A549 (cell line): ENCODE data around the gene GPD2.

ENCODE experiments used
- BCL3 ChIP-seq: fragments of >200 bp; sonication (Bioruptor Twin); formaldehyde crosslinking; IDR thresholded peaks from 3 replicates; pipeline ENCODE4 v1.6.1; 2016
- CTCF ChIP-seq: fragments of >200 bp; sonication (Bioruptor Twin); formaldehyde crosslinking; IDR thresholded peaks from 3 replicates; pipeline ENCODE4 v1.5.1; 2016
- E2F6 ChIP-seq: IDR thresholded peaks from 2 replicates; pipeline ENCODE4 v1.6.1; 2012; ENCODE audit warnings: low read depth, borderline replicate concordance
- EHMT2 ChIP-seq: fragments of 200-600 bp; sonication (generic); IDR thresholded peaks from 2 replicates; pipeline ENCODE4 v1.6.1; 2016; ENCODE audit warnings: antibody characterized with exemption, low read depth, mild to moderate bottlenecking, moderate library complexity
- EP300 ChIP-seq, 2 experiments: fragments of >200 bp; sonication (Bioruptor Twin); formaldehyde crosslinking; IDR thresholded peaks; 2 replicates in 1 of 2; 3 replicates in 1 of 2; pipeline ENCODE4 v1.6.1; 2016 to 2017
- KDM1A ChIP-seq: fragments of 200-600 bp; sonication (generic); IDR thresholded peaks from 2 replicates; pipeline ENCODE4 v1.6.1; 2016; ENCODE audit warnings: low read depth, mild to moderate bottlenecking
- KDM5A ChIP-seq: fragments of 200-600 bp; sonication (generic); IDR thresholded peaks from 2 replicates; pipeline ENCODE4 v1.6.1; 2016; ENCODE audit warnings: antibody characterized with exemption, mild to moderate bottlenecking
- RNF2 ChIP-seq: fragments of 200-600 bp; sonication (generic); IDR thresholded peaks from 2 replicates; pipeline ENCODE4 v1.6.1; 2016; ENCODE audit warnings: low read depth, mild to moderate bottlenecking, antibody characterized with exemption, moderate library complexity, borderline replicate concordance
- SREBF2 ChIP-seq: fragments of 450-650 bp; IDR thresholded peaks from 2 replicates; pipeline ENCODE4 v1.6.1; 2014; ENCODE audit warnings: mild to moderate bottlenecking, moderate library complexity
- ZFP36 ChIP-seq: fragments of 450-650 bp; IDR thresholded peaks from 2 replicates; pipeline ENCODE4 v1.6.1; 2014; ENCODE audit warnings: borderline replicate concordance; ENCODE audit not compliant: partially characterized antibody
- ZSCAN20 ChIP-seq: fragments of 250-450 bp; sonication (Bioruptor Pico); IDR thresholded peaks from 2 replicates; pipeline ENCODE4 v1.8.0; 2022; ENCODE audit warnings: mild to moderate bottlenecking, moderate library complexity

- no peak for TF ChIP-seq RNF2
- TF ChIP-seq SREBF2, result no peak
- no peak for TF ChIP-seq CTCF
- no peak for TF ChIP-seq ZFP36
- TF ChIP-seq EP300 (IDR thresholded peaks at IDR 0.05), result no peak
- no peak for TF ChIP-seq ZSCAN20
- TF ChIP-seq E2F6, result no peak
- TF ChIP-seq BCL3, result no peak
- TF ChIP-seq EHMT2, result no peak
- TF ChIP-seq KDM5A, result no peak
- TF ChIP-seq KDM1A, result no peak
Measured at GRCh38 chr2:156541706-156542105, 105.5 kb downstream of the GPD2 start.
